Activated T-cell treated with anti-CD3 and anti-CD28 coated beads for 4 hours (primary cell): ENCODE data around the gene ELOA2.
"Not testable (repeated sequence)": the region's sequence is repeated elsewhere in the genome, so short reads cannot be mapped to it uniquely, and the experiment has no call there.

Experiments
- DNase-seq: peaks from one replicate; pipeline ENCODE4 v3.0.0-alpha.2; 2020

ELOA2 gene

DNA sequence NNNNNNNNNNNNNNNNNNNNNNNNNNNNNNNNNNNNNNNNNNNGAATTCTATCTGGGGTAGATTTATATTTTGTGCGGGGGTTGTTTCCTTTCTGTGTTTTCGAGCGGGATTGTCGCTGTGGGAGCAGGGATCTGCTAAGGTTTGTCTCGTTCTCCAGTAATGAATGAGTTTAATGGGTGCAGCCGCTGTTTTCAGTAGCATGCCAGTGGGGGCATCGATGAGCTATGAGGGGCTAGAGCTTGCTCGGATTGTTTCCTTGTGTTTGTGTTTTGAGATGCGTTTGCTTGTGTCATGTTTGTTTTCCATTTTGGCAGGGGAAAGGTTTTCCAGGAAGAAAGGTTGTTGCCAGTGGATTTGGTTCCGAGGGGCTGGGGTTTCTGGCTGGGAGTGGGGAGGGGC is 15.6 kb downstream of the ELOA2 start:
- not testable (repeated sequence) for DNase-seq
